Measurements from ENCODE around the gene IL27RA. TPM values are rescaled to one million over a fixed set of nuclear protein-coding genes. Genes with fewer than 3 reads are reported as not detected.

Gene IL27RA
- total RNA-seq, 1 donor from 2014 or later: 1.2 TPM

- DNase-seq (ENCODE audit: low read depth in 2 of 2): no peak
These were observed 53.9 kb downstream of the IL27RA start, which contains the start of gene C19orf67 for GRCh38 chr19:14085309-14085995. TSS of gene C19orf67 (minus strand) at chr19:14085783. CDS start at chr19:14085627, 156 bp downstream.

GRCh38 chr19:14086098-14086497 is 54.5 kb downstream of the IL27RA start:
- DNase-seq (ENCODE audit: low read depth in 2 of 2): no peak

GRCh38 chr19:14088634-14089411 is 57.3 kb downstream of the IL27RA start:
- DNase-seq (ENCODE audit: low read depth in 2 of 2): no peak

GRCh38 chr19:14089412-14089661 is 57.8 kb downstream of the IL27RA start:
- peak; percentile 41 to 60 for DNase-seq (ENCODE audit: low read depth in 2 of 2)

- DNase-seq (ENCODE audit: low read depth in 2 of 2): peak; percentile 76 to 77
These were observed 58.3 kb downstream of the IL27RA start for GRCh38 chr19:14089662-14090508.

DNA sequence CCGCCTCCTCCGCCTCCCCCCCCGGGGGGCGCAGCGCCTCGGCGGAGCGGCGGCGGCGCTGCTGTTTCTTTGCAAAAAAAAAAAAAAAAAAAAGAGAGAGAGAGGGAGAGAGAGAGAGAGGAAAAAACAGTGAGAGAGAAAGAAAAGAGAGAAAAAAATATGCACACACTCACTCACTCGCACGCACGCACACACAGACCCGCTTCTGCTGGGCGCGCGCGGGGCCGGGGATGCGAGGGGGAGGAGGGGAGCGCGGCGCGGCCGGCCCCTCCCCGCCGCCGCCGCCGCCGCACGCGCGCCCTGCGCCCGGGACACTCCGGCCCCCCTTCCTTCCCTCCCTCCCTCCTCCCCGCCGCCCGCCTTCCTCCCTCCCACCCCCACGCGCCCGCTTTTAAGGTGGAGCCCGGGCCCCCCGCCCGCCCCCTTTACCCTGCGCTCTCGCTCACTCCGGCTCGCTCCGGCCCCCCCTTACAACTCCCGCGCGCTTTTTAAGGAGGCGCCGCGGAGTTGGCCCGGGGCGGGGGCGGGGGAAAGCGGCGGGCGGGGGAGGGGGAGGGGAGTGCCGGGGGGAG is 59.0 kb downstream of the IL27RA start, which contains the start of gene SAMD1:
Gene SAMD1, minus strand, starts transcription at position 243 of the 572 bp plus-strand sequence.
- peak; percentile 86 to 92 for DNase-seq (ENCODE audit: low read depth in 2 of 2)

DNA sequence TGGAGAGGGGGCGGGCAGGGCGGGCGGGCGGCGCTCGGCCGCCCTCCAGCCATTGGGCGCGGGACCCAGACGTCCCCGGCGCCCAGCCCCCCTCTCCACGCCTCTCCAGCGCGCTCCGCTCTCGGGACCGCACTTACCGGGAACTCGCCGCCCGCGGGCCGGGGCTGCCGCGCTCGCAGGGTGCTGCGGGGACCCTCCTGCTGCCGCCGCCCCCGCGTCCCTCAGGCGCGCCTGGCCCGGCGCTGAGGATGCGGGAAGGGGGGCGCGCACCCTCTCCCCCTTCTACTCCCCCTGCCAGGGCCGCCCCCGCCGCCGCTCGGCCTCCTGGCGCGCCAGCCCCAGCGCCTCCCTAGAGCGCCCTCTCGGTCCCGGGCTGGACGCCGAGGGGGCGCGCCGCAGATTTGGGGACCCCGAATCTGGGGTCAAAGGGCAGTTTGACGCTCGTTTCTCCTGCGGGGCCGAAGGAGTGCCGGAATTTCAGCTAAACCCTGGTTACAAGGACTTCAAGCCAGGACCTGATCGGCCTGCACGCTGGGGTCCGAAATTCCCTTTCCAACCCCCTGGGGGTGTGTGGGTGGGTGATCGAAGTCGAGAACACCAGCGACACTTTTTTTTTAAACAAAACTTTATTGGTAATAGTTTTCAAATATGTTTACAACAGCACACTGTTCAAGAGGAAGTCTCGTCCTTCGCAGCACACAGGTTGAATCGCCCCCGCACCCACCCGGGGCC is 59.7 kb downstream of the IL27RA start:
- DNase-seq (ENCODE audit: low read depth in 2 of 2): peak; percentile 63 to 71

- DNase-seq (ENCODE audit: low read depth in 2 of 2): no peak
These were observed 60.4 kb downstream of the IL27RA start for GRCh38 chr19:14091813-14092462.

- no peak for DNase-seq (ENCODE audit: low read depth in 2 of 2)
These were observed 61.7 kb downstream of the IL27RA start for GRCh38 chr19:14093117-14093823.

DNA sequence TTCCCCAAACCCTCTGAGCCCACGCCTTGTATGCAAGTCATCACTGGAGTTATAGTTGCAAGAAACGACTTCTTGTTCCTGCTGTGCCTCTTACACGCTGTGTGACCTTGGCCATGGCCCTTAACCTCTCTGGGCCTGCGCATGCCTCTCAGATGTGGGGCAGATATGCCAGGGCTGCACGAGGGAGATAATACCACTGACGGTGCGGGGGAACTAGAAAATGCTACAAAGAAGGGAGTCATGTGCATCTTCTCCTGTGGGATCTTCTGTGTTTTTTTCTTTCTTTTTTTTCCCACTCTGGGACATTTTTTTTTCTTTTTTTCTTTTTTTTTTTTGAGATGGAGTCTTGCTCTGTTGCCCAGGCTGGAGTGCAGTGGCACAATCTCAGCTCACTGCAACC is 63.3 kb downstream of the IL27RA start:
- DNase-seq (ENCODE audit: low read depth in 2 of 2): no peak

- no peak for DNase-seq (ENCODE audit: low read depth in 2 of 2)
These were observed 64.9 kb downstream of the IL27RA start for GRCh38 chr19:14096272-14096992.

GRCh38 chr19:14097532-14098151 is 66.1 kb downstream of the IL27RA start:
- DNase-seq (ENCODE audit: low read depth in 2 of 2): no peak

DNA sequence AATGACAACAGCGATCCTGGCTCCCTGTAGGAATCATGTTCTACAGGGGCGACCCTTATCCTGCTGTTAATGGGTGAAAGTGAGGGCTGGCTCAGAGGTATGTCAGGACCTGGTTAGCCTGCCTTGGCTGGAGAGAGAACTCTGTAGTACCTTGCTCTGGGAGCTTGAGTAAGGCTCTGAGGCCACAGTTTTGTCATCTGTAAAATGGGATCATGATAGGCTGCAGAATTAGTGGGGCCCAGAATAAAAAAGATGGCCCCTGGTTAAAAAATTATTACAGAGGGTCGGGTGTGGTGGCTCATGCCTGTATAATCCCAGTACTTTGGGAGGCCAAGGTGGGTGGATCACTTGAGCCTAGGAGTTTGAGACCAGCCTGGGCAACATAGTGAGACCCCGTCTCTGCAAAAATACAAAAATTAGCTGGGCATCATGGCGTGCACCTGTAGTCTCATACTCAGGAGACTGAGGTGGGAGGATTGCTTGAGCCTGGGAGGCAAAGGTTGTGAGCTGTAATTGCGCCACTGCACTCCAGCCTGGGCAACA is 69.5 kb downstream of the IL27RA start:
- no peak for DNase-seq (ENCODE audit: low read depth in 2 of 2)

DNA sequence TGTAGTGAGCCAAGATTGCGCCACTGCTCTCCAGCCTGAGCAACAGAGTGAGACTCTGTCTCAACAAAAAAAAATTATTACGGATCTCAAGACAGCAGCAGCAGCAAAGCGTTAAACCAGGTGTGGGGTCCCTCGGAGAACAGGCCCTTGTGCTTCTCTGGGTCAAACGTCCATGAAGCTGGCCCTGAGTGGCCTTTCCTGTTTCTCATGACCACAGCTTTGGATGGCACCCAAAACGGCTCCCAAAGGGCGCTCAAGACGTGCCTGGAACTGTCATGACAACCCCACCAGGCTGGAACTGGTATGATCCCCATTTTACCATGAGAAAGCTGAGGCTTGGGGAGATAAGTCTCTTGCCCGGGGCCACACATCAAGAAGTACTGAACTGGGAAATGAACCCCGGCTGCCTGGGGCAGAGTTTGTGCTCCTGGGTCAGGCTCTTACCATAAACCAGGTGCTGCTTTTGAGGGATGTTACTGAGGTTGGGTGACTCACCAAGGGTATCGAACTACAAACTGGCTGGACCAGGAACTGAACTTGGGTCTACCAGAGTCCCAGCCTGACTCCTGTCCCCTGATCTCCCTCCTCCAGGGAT is 70.6 kb downstream of the IL27RA start:
- no peak for DNase-seq (ENCODE audit: low read depth in 2 of 2)

GRCh38 chr19:14102756-14103155 is 71.2 kb downstream of the IL27RA start:
- DNase-seq (ENCODE audit: low read depth in 2 of 2): no peak
